Measurements from ENCODE around the gene SNX33. TPM values are rescaled to one million over a fixed set of nuclear protein-coding genes. Genes with fewer than 3 reads are reported as not detected.

The SNX33 gene
- total RNA-seq, 2 donors from 2014 or later, result 18.9 to 23.2 TPM

DNA sequence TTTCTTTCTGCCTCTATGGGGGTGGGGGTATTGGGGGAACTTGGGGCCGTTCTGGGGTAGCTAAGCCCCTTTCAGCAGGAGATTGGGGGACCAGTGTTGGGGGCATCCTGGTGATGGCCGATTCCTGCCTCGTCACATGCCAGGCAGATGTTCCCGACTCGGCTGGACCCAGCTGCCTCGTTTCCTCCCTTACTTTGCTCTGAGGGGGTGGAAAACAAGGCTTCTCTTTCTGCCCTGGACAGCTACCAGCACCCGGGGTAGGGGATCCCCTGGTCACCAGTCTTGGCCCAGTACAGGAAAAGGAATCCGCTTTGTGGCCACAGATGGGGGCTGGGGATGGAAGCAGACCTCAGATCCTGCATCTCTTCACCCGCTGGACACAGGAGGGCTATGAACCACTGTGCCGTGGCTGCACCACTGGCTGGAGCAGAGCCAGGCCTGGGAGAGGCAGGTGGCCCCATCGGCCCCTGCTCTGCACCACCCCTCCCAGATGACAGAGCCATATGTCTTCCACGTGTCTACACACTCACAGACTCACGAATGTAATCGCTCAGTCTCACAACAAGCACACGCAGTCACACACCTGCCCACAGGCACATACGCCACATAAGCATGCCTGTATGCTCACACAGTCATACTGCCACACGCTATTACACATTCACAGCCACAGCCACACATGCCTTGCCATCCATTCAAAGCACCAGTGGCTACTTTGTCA lies 12.4 kb downstream of the SNX33 start:
- Histone ChIP-seq H3K36me3 (ENCODE audit: control insufficient read depth, insufficient read depth, low read length) (peaks cover 13% of the 10 kb centered on the region), H3K9ac (ENCODE audit: extremely low read depth, low read length, poor library complexity, severe bottlenecking) (no peak overlapping the region), H3K9me3 (ENCODE audit: control insufficient read depth, low read length) (no peaks in the 10 kb centered on the region), H3K4me1 (ENCODE audit: control insufficient read depth, insufficient read depth, low read length) (no peaks in the 10 kb centered on the region), H3K4me3 (ENCODE audit: low read length) (no peak overlapping the region), H3K27me3 (ENCODE audit: control insufficient read depth, insufficient read depth, low read length, poor library complexity, severe bottlenecking) (no peaks in the 10 kb centered on the region), H3K27ac (ENCODE audit: low read depth, low read length) (no peak overlapping the region)
- peaks cover 27% of the 10 kb centered on the region for H3K36me3 Mint-ChIP-seq (ENCODE audit: low read depth)
- no peak for DNase-seq
- 91 to 99% methylated on average over 8 to 17 of the region's 17 CpGs for WGBS, 2 experiments (ENCODE audit: insufficient coverage in 1 of 2, insufficient read length in 1 of 2)
- no peaks in the 10 kb centered on the region for H3K27me3 Mint-ChIP-seq (ENCODE audit: insufficient read depth)
- peaks cover 11% of the 10 kb centered on the region for H3K4me1 Mint-ChIP-seq
- peak overlapping the region; percentile 22 for H3K27ac Mint-ChIP-seq
- H3K9me3 Mint-ChIP-seq, result no peaks in the 10 kb centered on the region
- no peak overlapping the region for H3K4me3 Mint-ChIP-seq
- TF ChIP-seq, protein P1, sequence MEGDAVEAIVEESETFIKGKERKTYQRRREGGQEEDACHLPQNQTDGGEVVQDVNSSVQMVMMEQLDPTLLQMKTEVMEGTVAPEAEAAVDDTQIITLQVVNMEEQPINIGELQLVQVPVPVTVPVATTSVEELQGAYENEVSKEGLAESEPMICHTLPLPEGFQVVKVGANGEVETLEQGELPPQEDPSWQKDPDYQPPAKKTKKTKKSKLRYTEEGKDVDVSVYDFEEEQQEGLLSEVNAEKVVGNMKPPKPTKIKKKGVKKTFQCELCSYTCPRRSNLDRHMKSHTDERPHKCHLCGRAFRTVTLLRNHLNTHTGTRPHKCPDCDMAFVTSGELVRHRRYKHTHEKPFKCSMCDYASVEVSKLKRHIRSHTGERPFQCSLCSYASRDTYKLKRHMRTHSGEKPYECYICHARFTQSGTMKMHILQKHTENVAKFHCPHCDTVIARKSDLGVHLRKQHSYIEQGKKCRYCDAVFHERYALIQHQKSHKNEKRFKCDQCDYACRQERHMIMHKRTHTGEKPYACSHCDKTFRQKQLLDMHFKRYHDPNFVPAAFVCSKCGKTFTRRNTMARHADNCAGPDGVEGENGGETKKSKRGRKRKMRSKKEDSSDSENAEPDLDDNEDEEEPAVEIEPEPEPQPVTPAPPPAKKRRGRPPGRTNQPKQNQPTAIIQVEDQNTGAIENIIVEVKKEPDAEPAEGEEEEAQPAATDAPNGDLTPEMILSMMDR (conservative IDR thresholded peaks at IDR 0.05), result no peak

DNA sequence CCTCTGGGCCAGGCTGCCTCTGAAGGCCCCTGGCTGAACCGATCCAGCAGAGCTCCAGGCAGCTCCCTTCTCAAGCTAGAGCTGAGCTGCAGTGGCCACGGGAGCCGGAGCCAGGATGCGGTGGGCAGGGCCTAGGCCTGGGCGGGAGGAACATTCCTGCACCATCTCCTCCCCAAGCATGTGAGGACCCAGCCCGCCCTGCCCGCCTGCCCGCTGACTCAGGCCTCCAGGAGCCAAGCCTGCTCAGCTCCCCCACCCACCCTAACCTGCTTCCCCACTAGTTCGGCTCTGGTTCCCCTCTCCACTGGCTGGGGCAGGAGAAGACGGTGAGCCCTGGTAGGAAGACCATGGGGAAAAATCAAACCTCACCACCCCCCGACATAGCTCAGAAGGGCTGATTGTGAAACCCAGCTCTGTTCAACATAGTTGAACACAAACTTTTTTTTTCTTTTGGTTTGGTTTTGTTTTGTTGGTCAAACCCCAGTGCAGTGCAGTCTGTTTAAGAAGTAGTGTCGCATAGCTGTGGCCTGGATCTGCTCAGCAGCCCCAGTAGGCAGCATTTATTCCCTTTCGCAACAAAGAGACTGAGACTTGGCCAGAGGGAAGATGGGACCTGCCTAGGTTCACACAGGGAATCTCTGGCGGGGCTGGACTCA lies 13.5 kb downstream of the SNX33 start:
- WGBS, 2 experiments (ENCODE audit: insufficient coverage in 1 of 2, insufficient read length in 1 of 2), result 60 to 83% methylated on average over 3 to 14 of the region's 14 CpGs
- no peak overlapping the region for H3K27ac ChIP-seq (ENCODE audit: low read depth, low read length)
- no peak overlapping the region for H3K4me3 ChIP-seq (ENCODE audit: low read length)
- Mint-ChIP-seq H3K9me3 (no peaks in the 10 kb centered on the region), H3K27me3 (ENCODE audit: insufficient read depth) (no peaks in the 10 kb centered on the region), H3K27ac (no peak overlapping the region), H3K4me3 (no peak overlapping the region), H3K36me3 (ENCODE audit: low read depth) (peaks cover 26% of the 10 kb centered on the region), H3K4me1 (peaks cover 11% of the 10 kb centered on the region)
- peaks cover 13% of the 10 kb centered on the region for H3K36me3 ChIP-seq (ENCODE audit: control insufficient read depth, insufficient read depth, low read length)
- no peaks in the 10 kb centered on the region for H3K4me1 ChIP-seq (ENCODE audit: control insufficient read depth, insufficient read depth, low read length)
- H3K27me3 ChIP-seq (ENCODE audit: control insufficient read depth, insufficient read depth, low read length, poor library complexity, severe bottlenecking), result no peaks in the 10 kb centered on the region
- no peaks in the 10 kb centered on the region for H3K9me3 ChIP-seq (ENCODE audit: control insufficient read depth, low read length)
- peak; percentile 89 for DNase-seq
- no peak overlapping the region for H3K9ac ChIP-seq (ENCODE audit: extremely low read depth, low read length, poor library complexity, severe bottlenecking)
- TF ChIP-seq, protein P1 (conservative IDR thresholded peaks at IDR 0.05), result no peak

DNA sequence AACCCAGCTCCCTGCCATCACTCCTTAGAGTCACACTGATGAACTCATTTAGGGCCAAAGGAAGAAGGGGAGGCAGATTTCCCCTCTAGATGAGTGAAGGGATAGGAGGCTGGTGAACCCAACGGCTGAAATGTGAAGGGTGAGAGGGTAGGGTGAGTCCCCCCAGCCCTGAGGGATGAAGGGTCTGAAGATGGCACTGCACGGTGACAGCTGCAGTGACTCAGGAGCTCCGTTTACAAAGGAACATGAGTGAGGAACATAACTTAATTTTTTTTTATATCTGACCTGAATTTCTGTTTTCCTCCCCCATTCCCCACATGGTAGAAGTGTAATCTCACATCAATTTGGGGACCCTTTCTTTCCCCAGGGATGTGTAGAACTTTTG lies 14.0 kb downstream of the SNX33 start:
- Histone ChIP-seq H3K9me3 (ENCODE audit: control insufficient read depth, low read length) (no peaks in the 10 kb centered on the region), H3K4me3 (ENCODE audit: low read length) (no peak overlapping the region), H3K4me1 (ENCODE audit: control insufficient read depth, insufficient read depth, low read length) (no peaks in the 10 kb centered on the region), H3K27ac (ENCODE audit: low read depth, low read length) (no peak overlapping the region), H3K9ac (ENCODE audit: extremely low read depth, low read length, poor library complexity, severe bottlenecking) (no peak overlapping the region), H3K36me3 (ENCODE audit: control insufficient read depth, insufficient read depth, low read length) (peaks cover 13% of the 10 kb centered on the region), H3K27me3 (ENCODE audit: control insufficient read depth, insufficient read depth, low read length, poor library complexity, severe bottlenecking) (no peaks in the 10 kb centered on the region)
- Mint-ChIP-seq H3K4me1 (peaks cover 11% of the 10 kb centered on the region), H3K27me3 (ENCODE audit: insufficient read depth) (no peaks in the 10 kb centered on the region), H3K27ac (no peak overlapping the region), H3K36me3 (ENCODE audit: low read depth) (peaks cover 20% of the 10 kb centered on the region), H3K4me3 (no peak overlapping the region), H3K9me3 (no peaks in the 10 kb centered on the region)
- TF ChIP-seq, protein P1 (conservative IDR thresholded peaks at IDR 0.05), result no peak
- WGBS, 2 experiments (ENCODE audit: insufficient coverage in 1 of 2, insufficient read length in 1 of 2), result 95 to 100% methylated on average over 1 to 3 of the region's 3 CpGs
- no peak for DNase-seq

Data from endodermal cell (in vitro differentiated cells).